K562 (cell line): ENCODE results near the gene RBL1. TPM values are rescaled to one million over a fixed set of nuclear protein-coding genes. Genes with fewer than 3 reads are reported as not detected.

Experiments used
- ELF2 ChIP-seq: fragments of 250-450 bp; sonication (Bioruptor Pico); IDR thresholded peaks from 2 replicates; pipeline ENCODE4 v1.5.0; 2021; ENCODE audit warnings: mild to moderate bottlenecking
- FIP1L1 ChIP-seq: fragments of 200-400 bp; formaldehyde crosslinking; IDR thresholded peaks from 2 replicates; pipeline ENCODE4 v1.6.1; 2018; ENCODE audit warnings: mild to moderate bottlenecking, low read depth, low read length; ENCODE audit not compliant: poor library complexity, severe bottlenecking
- MAFF ChIP-seq: IDR thresholded peaks from 2 replicates; pipeline ENCODE4 v1.6.1; 2012; ENCODE audit warnings: low read length, improper control_type of control experiment
- MYNN ChIP-seq, 2 experiments: sonication (generic); formaldehyde crosslinking in 1 of 2; IDR thresholded peaks; 2 replicates each; pipeline versions ENCODE4 v1.5.0 to v1.6.1; 2016 to 2020; ENCODE audit warnings: antibody characterized with exemption in 1 of 2, missing genetic modification reagents in 1 of 2
- PHF8 ChIP-seq: fragments of 200-600 bp; sonication (generic); IDR thresholded peaks from 2 replicates; pipeline ENCODE4 v1.6.1; 2012; ENCODE audit warnings: mixed run types, mild to moderate bottlenecking, inconsistent platforms, low read length, moderate library complexity, borderline replicate concordance
- POLR2A ChIP-seq: fragments of 450-650 bp; conservative IDR thresholded peaks from 2 replicates; pipeline ENCODE4 v1.6.1; 2016
- RBM25 ChIP-seq: fragments of 200-400 bp; formaldehyde crosslinking; IDR thresholded peaks from 2 replicates; pipeline ENCODE4 v1.6.1; 2018; ENCODE audit warnings: low read length, low read depth, moderate library complexity; ENCODE audit not compliant: severe bottlenecking
- RBM34 ChIP-seq: fragments of 200-400 bp; formaldehyde crosslinking; IDR thresholded peaks from 2 replicates; pipeline ENCODE4 v1.6.1; 2018; ENCODE audit warnings: low read length, borderline replicate concordance; ENCODE audit not compliant: insufficient read depth
- SPI1 ChIP-seq: IDR thresholded peaks from 2 replicates; pipeline ENCODE4 v1.6.1; 2011; ENCODE audit warnings: low read depth, low read length, control low read depth, borderline replicate concordance
- ZFPM2 ChIP-seq: fragments of 250-450 bp; sonication (Bioruptor Pico); IDR thresholded peaks from 2 replicates; pipeline ENCODE4 v1.5.1; 2022; ENCODE audit warnings: mild to moderate bottlenecking
- ZNF695 ChIP-seq: fragments of 450-650 bp; formaldehyde crosslinking; IDR thresholded peaks from 2 replicates; pipeline ENCODE4 v1.4.0; 2020; ENCODE audit warnings: mild to moderate bottlenecking, moderate library complexity
- polyA plus RNA-seq, 8 experiments: library from polyadenylated mRNA; depleted of rRNA in 4 of 8; stranded (reverse) in 5 of 8; unstranded in 3 of 8; fragments of >200 nt; fragmentation: Nextera tagmentation in 2 of 8; fragmentation: Illumina TruSeq in 1 of 8; extraction: Ambion mirVana in 2 of 8; extraction: Trizol in 1 of 8; gene quantifications; 2 replicates each; pipeline versions ENCODE4 v1.2.1 to v1.2.3, GENCODE V29; 2011 to 2014; ENCODE audit warnings: inconsistent platforms in 1 of 8, missing spikeins in 1 of 8
- total RNA-seq, 7 experiments: library from RNA; depleted of rRNA in 6 of 7; stranded (reverse); fragments of >200 nt in 6 of 7; fragmentation: Illumina TruSeq in 2 of 7; extraction: Trizol in 2 of 7; gene quantifications; 2 replicates each; pipeline versions ENCODE4 v1.2.1 to v1.2.3, GENCODE V29; 2011 to 2021; ENCODE audit warnings: low replicate concordance in 1 of 7
- TF ChIP-seq, protein P1 (sequence below): fragments of 250-450 bp; sonication (Bioruptor Pico); IDR thresholded peaks from 2 replicates; pipeline ENCODE4 v1.5.0; 2020; ENCODE audit warnings: mild to moderate bottlenecking, borderline replicate concordance
- TF ChIP-seq, protein P2 (sequence below), 2 experiments: fragments of 450-650 bp; IDR thresholded peaks; 2 replicates each; pipeline ENCODE4 v1.6.1; 2018; ENCODE audit warnings: mild to moderate bottlenecking in 2 of 2, low read depth in 1 of 2; ENCODE audit not compliant: partially characterized antibody in 2 of 2
- TF ChIP-seq, protein P3 (sequence below): fragments of 450-650 bp; formaldehyde crosslinking; IDR thresholded peaks from 2 replicates; pipeline ENCODE4 v1.4.0; 2020; ENCODE audit warnings: mild to moderate bottlenecking, moderate library complexity
- TF ChIP-seq, protein P4 (sequence below): fragments of 450-650 bp; IDR thresholded peaks from 2 replicates; pipeline ENCODE4 v1.6.1; 2016
- TF ChIP-seq, protein P5 (sequence below): fragments of 200-800 bp; sonication (Bioruptor generic); IDR thresholded peaks from 2 replicates; pipeline ENCODE4 v1.6.1; 2017; ENCODE audit warnings: missing genetic modification characterization, missing compliant biosample characterization

RBL1 gene
- total and polyA plus RNA-seq, 9 of the 15 experiments (the other 6 are each of a cell fraction or from before 2014, with no cell fraction given), result 4.0 to 25.9 (median 15.6) TPM

DNA sequence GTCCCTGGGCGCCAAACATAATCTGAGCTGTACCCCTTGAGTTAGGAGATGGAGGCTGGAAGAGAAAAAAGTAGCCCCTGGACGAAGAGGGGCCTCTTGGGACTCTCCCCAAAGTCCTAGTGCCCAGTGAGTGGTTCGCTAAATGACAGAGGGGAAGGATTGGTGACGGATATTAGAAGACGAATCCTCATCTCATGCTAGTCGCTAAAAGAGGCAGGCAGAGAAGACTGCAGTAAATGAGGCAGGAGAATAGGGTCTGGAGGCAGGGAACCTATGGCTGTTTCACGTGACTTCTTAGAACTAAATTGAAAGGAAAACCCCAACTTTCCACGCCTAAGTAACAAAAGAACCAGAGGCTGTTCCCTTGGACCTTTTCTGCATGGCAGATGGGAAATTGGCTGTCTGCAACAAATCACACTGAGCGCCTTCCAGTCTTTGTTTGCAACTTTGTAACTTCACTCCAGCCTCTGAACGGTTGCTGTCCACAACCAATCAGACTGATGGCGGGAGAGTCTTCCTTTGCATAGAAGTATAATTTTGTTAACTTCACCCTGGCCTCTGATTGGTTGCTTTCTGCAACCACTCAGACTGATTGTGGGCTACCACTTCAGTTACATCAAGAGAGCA lies 731 bp upstream of the RBL1 start (continued):
- TF ChIP-seq, protein P1, sequence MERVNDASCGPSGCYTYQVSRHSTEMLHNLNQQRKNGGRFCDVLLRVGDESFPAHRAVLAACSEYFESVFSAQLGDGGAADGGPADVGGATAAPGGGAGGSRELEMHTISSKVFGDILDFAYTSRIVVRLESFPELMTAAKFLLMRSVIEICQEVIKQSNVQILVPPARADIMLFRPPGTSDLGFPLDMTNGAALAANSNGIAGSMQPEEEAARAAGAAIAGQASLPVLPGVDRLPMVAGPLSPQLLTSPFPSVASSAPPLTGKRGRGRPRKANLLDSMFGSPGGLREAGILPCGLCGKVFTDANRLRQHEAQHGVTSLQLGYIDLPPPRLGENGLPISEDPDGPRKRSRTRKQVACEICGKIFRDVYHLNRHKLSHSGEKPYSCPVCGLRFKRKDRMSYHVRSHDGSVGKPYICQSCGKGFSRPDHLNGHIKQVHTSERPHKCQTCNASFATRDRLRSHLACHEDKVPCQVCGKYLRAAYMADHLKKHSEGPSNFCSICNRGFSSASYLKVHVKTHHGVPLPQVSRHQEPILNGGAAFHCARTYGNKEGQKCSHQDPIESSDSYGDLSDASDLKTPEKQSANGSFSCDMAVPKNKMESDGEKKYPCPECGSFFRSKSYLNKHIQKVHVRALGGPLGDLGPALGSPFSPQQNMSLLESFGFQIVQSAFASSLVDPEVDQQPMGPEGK (CRISPR knock-in tag), result no peak
- no peak for TF ChIP-seq MAFF
- TF ChIP-seq, protein P2, sequence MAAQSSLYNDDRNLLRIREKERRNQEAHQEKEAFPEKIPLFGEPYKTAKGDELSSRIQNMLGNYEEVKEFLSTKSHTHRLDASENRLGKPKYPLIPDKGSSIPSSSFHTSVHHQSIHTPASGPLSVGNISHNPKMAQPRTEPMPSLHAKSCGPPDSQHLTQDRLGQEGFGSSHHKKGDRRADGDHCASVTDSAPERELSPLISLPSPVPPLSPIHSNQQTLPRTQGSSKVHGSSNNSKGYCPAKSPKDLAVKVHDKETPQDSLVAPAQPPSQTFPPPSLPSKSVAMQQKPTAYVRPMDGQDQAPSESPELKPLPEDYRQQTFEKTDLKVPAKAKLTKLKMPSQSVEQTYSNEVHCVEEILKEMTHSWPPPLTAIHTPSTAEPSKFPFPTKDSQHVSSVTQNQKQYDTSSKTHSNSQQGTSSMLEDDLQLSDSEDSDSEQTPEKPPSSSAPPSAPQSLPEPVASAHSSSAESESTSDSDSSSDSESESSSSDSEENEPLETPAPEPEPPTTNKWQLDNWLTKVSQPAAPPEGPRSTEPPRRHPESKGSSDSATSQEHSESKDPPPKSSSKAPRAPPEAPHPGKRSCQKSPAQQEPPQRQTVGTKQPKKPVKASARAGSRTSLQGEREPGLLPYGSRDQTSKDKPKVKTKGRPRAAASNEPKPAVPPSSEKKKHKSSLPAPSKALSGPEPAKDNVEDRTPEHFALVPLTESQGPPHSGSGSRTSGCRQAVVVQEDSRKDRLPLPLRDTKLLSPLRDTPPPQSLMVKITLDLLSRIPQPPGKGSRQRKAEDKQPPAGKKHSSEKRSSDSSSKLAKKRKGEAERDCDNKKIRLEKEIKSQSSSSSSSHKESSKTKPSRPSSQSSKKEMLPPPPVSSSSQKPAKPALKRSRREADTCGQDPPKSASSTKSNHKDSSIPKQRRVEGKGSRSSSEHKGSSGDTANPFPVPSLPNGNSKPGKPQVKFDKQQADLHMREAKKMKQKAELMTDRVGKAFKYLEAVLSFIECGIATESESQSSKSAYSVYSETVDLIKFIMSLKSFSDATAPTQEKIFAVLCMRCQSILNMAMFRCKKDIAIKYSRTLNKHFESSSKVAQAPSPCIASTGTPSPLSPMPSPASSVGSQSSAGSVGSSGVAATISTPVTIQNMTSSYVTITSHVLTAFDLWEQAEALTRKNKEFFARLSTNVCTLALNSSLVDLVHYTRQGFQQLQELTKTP (IDR thresholded peaks at IDR 0.05; ENCODE audit: low read depth in 1 of 2, partially characterized antibody in 2 of 2), result no peak
- no peak for TF ChIP-seq PHF8
- no peak for TF ChIP-seq SPI1
- TF ChIP-seq, protein P3, sequence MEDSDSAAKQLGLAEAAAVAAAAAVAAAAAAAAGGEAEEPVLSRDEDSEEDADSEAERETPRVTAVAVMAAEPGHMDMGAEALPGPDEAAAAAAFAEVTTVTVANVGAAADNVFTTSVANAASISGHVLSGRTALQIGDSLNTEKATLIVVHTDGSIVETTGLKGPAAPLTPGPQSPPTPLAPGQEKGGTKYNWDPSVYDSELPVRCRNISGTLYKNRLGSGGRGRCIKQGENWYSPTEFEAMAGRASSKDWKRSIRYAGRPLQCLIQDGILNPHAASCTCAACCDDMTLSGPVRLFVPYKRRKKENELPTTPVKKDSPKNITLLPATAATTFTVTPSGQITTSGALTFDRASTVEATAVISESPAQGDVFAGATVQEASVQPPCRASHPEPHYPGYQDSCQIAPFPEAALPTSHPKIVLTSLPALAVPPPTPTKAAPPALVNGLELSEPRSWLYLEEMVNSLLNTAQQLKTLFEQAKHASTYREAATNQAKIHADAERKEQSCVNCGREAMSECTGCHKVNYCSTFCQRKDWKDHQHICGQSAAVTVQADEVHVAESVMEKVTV, result no peak
- no peak for TF ChIP-seq ZFPM2 (CRISPR knock-in tag)
- no peak for TF ChIP-seq POLR2A
- TF ChIP-seq RBM25, result no peak
- 0 out of 2 replicates have a peak, but pooled peaks have one; percentile 0 for TF ChIP-seq MYNN (IDR thresholded peaks at IDR 0.05)
- TF ChIP-seq MYNN (CRISPR knock-in tag; IDR thresholded peaks at IDR 0.05), result no peak
- TF ChIP-seq FIP1L1, result no peak
- no peak for TF ChIP-seq RBM34
- TF ChIP-seq ZNF695, result no peak
- no peak for TF ChIP-seq ELF2 (CRISPR knock-in tag)
- TF ChIP-seq, protein P4, sequence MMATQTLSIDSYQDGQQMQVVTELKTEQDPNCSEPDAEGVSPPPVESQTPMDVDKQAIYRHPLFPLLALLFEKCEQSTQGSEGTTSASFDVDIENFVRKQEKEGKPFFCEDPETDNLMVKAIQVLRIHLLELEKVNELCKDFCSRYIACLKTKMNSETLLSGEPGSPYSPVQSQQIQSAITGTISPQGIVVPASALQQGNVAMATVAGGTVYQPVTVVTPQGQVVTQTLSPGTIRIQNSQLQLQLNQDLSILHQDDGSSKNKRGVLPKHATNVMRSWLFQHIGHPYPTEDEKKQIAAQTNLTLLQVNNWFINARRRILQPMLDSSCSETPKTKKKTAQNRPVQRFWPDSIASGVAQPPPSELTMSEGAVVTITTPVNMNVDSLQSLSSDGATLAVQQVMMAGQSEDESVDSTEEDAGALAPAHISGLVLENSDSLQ, result peak; percentile 42; the same call in 1 of the 2 replicates
- TF ChIP-seq, protein P5, sequence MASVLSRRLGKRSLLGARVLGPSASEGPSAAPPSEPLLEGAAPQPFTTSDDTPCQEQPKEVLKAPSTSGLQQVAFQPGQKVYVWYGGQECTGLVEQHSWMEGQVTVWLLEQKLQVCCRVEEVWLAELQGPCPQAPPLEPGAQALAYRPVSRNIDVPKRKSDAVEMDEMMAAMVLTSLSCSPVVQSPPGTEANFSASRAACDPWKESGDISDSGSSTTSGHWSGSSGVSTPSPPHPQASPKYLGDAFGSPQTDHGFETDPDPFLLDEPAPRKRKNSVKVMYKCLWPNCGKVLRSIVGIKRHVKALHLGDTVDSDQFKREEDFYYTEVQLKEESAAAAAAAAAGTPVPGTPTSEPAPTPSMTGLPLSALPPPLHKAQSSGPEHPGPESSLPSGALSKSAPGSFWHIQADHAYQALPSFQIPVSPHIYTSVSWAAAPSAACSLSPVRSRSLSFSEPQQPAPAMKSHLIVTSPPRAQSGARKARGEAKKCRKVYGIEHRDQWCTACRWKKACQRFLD (CRISPR knock-in tag), result no peak
